HCT116 (cell line): ENCODE data around the gene NEK7. TPM values are rescaled to one million over a fixed set of nuclear protein-coding genes. Genes with fewer than 3 reads are reported as not detected.

Experiments
- ATAC-seq: fragments of 200-7000 bp; cut with Tn5 transposase; 2 replicates; pipeline ENCODE4 v1.9.1; 2020; ENCODE audit warnings: mild to moderate bottlenecking, moderate library complexity
- BruUV-seq: library from RNA; stranded (reverse); fragments of 400-500 nt; replicated peaks from 2 replicates; lab custom pipeline; 2021; lab: Mats Ljungman, UMichigan
- CTCF ChIA-PET: fragments of 300-600 bp; sonication (Branson Sonifier 250); formaldehyde crosslinking; loops from one replicate; lab custom pipeline; 2021; ENCODE audit warnings: antibody characterized with exemption; lab: Charles Lee
- POLR2A ChIA-PET: fragments of 300-600, 350-600 bp; sonication (Branson Sonifier 250); formaldehyde crosslinking; loops from one replicate; lab custom pipeline; 2021; ENCODE audit warnings: antibody characterized with exemption; lab: Charles Lee
- RAD21 ChIA-PET, 2 experiments: fragments of 300-600 bp; sonication (Branson Sonifier 250); formaldehyde crosslinking; loops; one replicate each; lab custom pipeline; 2023; ENCODE audit warnings: low total read pairs in 2 of 2; ENCODE audit not compliant: uncharacterized antibody in 2 of 2, unreplicated experiment in 2 of 2, low non-redundant PET in 1 of 2; lab: Charles Lee
- DNase-seq: peaks from one replicate; pipeline ENCODE4 v3.0.0-alpha.2; 2010; ENCODE audit warnings: low read depth, low spot score
- H2AFZ ChIP-seq: fragments of 200-600 bp; shearing (Covaris generic), sonication (generic); 2 replicates; pipeline ENCODE4 v1.6.1; 2017; ENCODE audit warnings: low read depth, mixed run types, mixed read lengths, antibody characterized with exemption, low read length; ENCODE audit not compliant: poor library complexity, severe bottlenecking
- H3K27ac ChIP-seq: 2 replicates; pipeline ENCODE4 v1.5.1; 2012; ENCODE audit warnings: low read depth, low read length
- H3K27me3 ChIP-seq: fragments of 200-600 bp; sonication (generic); 2 replicates; pipeline ENCODE4 v1.6.1; 2016; ENCODE audit warnings: mixed run types, low read length, mixed read lengths; ENCODE audit not compliant: insufficient read depth
- H3K36me3 ChIP-seq, 2 experiments: fragments of 200-500 bp in 1 of 2; fragments of 200-600 bp in 1 of 2; sonication (Bioruptor generic) in 1 of 2; sonication (generic) in 1 of 2; 2 replicates each; pipeline versions ENCODE4 v1.5.1 to v1.6.1; 2014 to 2016; ENCODE audit warnings: low read length in 2 of 2, inconsistent platforms in 1 of 2, mixed read lengths in 1 of 2, mixed run types in 1 of 2; ENCODE audit not compliant: insufficient read depth in 2 of 2, control insufficient read depth in 1 of 2
- H3K4me1 ChIP-seq, 2 experiments: fragments of 200-600 bp in 1 of 2; sonication (generic) in 1 of 2; 2 replicates each; pipeline versions ENCODE4 v1.5.1 to v1.6.1; 2012 to 2017; ENCODE audit warnings: low read length in 2 of 2, inconsistent platforms in 1 of 2, mild to moderate bottlenecking in 1 of 2, mixed read lengths in 1 of 2, mixed run types in 1 of 2, moderate library complexity in 1 of 2; ENCODE audit not compliant: insufficient read depth in 2 of 2, control insufficient read depth in 1 of 2
- H3K4me2 ChIP-seq: fragments of 200-600 bp; sonication (generic); 2 replicates; pipeline ENCODE4 v1.6.1; 2017; ENCODE audit warnings: mixed run types, low read length, mixed read lengths
- H3K4me3 ChIP-seq, 2 experiments: fragments of 200-600 bp in 1 of 2; sonication (generic) in 1 of 2; replicated peaks in 1 of 2; 2 replicates each; pipeline ENCODE4 v1.5.1; 2011 to 2016; ENCODE audit warnings: low read length in 2 of 2, control low read depth in 1 of 2, low read depth in 1 of 2, mild to moderate bottlenecking in 1 of 2, mixed read lengths in 1 of 2, mixed run types in 1 of 2
- H3K79me2 ChIP-seq: fragments of 200-600 bp; sonication (generic); 2 replicates; pipeline ENCODE4 v1.6.1; 2017; ENCODE audit warnings: mild to moderate bottlenecking, mixed run types, low read length, moderate library complexity, mixed read lengths; ENCODE audit not compliant: insufficient read depth
- H3K9ac ChIP-seq: fragments of 200-600 bp; sonication (generic); 2 replicates; pipeline ENCODE4 v1.6.1; 2016; ENCODE audit warnings: low read length, mixed read lengths
- H3K9me2 ChIP-seq: fragments of 200-600 bp; sonication (generic), shearing (Covaris generic); 2 replicates; pipeline ENCODE4 v1.6.1; 2017; ENCODE audit warnings: mixed run types, mild to moderate bottlenecking, moderate library complexity; ENCODE audit not compliant: insufficient read depth
- H3K9me3 ChIP-seq, 2 experiments: fragments of 200-500 bp in 1 of 2; fragments of 200-600 bp in 1 of 2; sonication (Bioruptor generic) in 1 of 2; sonication (generic) in 1 of 2; 2 replicates each; pipeline ENCODE4 v1.6.1; 2014 to 2017; ENCODE audit warnings: low read length in 2 of 2, mixed read lengths in 2 of 2, inconsistent platforms in 1 of 2, low read depth in 1 of 2, mild to moderate bottlenecking in 1 of 2, mixed run types in 1 of 2, moderate library complexity in 1 of 2; ENCODE audit not compliant: control insufficient read depth in 1 of 2, insufficient read depth in 1 of 2
- H4K20me1 ChIP-seq: fragments of 200-600 bp; sonication (generic), shearing (Covaris generic); 2 replicates; pipeline ENCODE4 v1.6.1; 2017; ENCODE audit warnings: mixed run types, mild to moderate bottlenecking, moderate library complexity; ENCODE audit not compliant: insufficient read depth
- EZH2 ChIP-seq: fragments of 200-600 bp; sonication (generic); IDR thresholded peaks from 2 replicates; pipeline ENCODE4 v1.6.1; 2017; ENCODE audit warnings: antibody characterized with exemption, mixed run types
- EZH2phosphoT487 ChIP-seq: fragments of 200-600 bp; IDR thresholded peaks from 2 replicates; pipeline ENCODE4 v1.6.1; 2018; ENCODE audit warnings: antibody characterized with exemption, borderline replicate concordance
- FOSL1 ChIP-seq: IDR thresholded peaks from 2 replicates; pipeline ENCODE4 v1.6.1; 2012; ENCODE audit warnings: low read depth
- JUND ChIP-seq: IDR thresholded peaks from 2 replicates; pipeline ENCODE4 v1.6.1; 2012
- POLR2A ChIP-seq: IDR thresholded peaks from 2 replicates; pipeline ENCODE4 v1.7.0; 2011; ENCODE audit warnings: borderline replicate concordance; ENCODE audit not compliant: insufficient read depth, insufficient read length; ENCODE audit errors: extremely low read depth
- RAD21 ChIP-seq: IDR thresholded peaks from 2 replicates; pipeline ENCODE4 v1.6.1; 2012; ENCODE audit warnings: low read depth, mild to moderate bottlenecking
- ZNF274 ChIP-seq: fragments of 200-500 bp; sonication (Bioruptor generic); IDR thresholded peaks from 2 replicates; pipeline ENCODE4 v1.6.1; 2014; ENCODE audit warnings: mild to moderate bottlenecking, low read depth, low read length, inconsistent platforms
- intact Hi-C: fragments of 100-400 bp; cut with micrococcal nuclease; formaldehyde crosslinking; loops from 2 replicates; pipeline ENCODE4 v1.10.0; 2022
- total RNA-seq: library from RNA; stranded (reverse); gene quantifications from one replicate; pipeline ENCODE4 v1.2.1, GENCODE V29; 2021; ENCODE audit not compliant: unreplicated experiment
- TF ChIP-seq, protein P1 (sequence below): IDR thresholded peaks from 2 replicates; pipeline ENCODE4 v1.6.1; 2012; ENCODE audit warnings: low read depth
- TF ChIP-seq, protein P2 (sequence below), 3 experiments: fragments of 200-600 bp in 1 of 3; sonication (generic) in 1 of 3; IDR thresholded peaks in 2 of 3; conservative IDR thresholded peaks in 1 of 3; 2 replicates each; pipeline ENCODE4 v1.5.1; 2012 to 2017; ENCODE audit warnings: low read depth in 2 of 3, low read length in 2 of 3, antibody characterized with exemption in 1 of 3, borderline replicate concordance in 1 of 3, control low read depth in 1 of 3, mild to moderate bottlenecking in 1 of 3, mixed read lengths in 1 of 3, mixed run types in 1 of 3, moderate library complexity in 1 of 3; ENCODE audit not compliant: insufficient read depth in 1 of 3
- TF ChIP-seq, protein P3 (sequence below): IDR thresholded peaks from 2 replicates; pipeline ENCODE4 v1.6.1; 2012

The NEK7 gene
- total RNA-seq, 1 experiment from 2014 or later, result 33.0 TPM

DNA sequence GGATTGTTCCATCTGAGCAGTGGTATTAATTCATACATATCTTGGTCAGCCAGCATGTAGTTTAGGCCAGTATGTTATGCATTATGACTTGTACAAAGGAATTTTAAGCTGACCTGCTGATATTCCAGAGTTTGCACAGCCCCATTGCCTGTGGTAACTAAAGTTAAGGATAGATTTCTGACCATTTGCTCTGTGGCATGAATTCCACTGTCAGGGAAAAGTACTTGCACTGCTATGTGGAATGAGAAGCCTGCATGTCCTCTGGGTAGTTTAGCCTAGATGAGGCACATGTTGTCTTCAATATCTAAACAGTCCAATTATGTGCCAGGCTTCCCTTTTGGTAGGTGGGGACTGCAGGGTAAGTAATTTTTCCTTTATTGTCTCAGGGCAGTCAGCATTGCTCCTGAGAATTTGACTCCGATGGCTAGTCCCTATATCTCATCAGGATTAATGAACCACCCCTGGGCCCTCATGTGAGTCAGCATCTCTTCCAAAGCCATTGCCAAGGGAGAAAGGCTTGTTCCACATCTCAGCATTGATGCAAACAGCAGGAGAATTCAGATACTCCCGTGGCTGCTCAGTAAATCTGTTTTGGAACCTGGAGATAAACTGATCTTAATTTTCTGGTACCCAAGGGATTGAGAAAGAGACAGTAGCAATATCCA is 30.2 kb downstream of the NEK7 start:
- TF ChIP-seq JUND (no peak), RAD21 (no peak), EZH2 (no peak), ZNF274 (no peak), POLR2A (no peak), FOSL1 (no peak), EZH2phosphoT487 (no peak)
- TF ChIP-seq, protein P1, sequence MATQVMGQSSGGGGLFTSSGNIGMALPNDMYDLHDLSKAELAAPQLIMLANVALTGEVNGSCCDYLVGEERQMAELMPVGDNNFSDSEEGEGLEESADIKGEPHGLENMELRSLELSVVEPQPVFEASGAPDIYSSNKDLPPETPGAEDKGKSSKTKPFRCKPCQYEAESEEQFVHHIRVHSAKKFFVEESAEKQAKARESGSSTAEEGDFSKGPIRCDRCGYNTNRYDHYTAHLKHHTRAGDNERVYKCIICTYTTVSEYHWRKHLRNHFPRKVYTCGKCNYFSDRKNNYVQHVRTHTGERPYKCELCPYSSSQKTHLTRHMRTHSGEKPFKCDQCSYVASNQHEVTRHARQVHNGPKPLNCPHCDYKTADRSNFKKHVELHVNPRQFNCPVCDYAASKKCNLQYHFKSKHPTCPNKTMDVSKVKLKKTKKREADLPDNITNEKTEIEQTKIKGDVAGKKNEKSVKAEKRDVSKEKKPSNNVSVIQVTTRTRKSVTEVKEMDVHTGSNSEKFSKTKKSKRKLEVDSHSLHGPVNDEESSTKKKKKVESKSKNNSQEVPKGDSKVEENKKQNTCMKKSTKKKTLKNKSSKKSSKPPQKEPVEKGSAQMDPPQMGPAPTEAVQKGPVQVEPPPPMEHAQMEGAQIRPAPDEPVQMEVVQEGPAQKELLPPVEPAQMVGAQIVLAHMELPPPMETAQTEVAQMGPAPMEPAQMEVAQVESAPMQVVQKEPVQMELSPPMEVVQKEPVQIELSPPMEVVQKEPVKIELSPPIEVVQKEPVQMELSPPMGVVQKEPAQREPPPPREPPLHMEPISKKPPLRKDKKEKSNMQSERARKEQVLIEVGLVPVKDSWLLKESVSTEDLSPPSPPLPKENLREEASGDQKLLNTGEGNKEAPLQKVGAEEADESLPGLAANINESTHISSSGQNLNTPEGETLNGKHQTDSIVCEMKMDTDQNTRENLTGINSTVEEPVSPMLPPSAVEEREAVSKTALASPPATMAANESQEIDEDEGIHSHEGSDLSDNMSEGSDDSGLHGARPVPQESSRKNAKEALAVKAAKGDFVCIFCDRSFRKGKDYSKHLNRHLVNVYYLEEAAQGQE, result no peak
- TF ChIP-seq, protein P2, sequence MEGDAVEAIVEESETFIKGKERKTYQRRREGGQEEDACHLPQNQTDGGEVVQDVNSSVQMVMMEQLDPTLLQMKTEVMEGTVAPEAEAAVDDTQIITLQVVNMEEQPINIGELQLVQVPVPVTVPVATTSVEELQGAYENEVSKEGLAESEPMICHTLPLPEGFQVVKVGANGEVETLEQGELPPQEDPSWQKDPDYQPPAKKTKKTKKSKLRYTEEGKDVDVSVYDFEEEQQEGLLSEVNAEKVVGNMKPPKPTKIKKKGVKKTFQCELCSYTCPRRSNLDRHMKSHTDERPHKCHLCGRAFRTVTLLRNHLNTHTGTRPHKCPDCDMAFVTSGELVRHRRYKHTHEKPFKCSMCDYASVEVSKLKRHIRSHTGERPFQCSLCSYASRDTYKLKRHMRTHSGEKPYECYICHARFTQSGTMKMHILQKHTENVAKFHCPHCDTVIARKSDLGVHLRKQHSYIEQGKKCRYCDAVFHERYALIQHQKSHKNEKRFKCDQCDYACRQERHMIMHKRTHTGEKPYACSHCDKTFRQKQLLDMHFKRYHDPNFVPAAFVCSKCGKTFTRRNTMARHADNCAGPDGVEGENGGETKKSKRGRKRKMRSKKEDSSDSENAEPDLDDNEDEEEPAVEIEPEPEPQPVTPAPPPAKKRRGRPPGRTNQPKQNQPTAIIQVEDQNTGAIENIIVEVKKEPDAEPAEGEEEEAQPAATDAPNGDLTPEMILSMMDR (IDR thresholded peaks at IDR 0.05 in 2 of 3, conservative IDR thresholded peaks at IDR 0.05 in 1 of 3; ENCODE audit: borderline replicate concordance in 1 of 3, insufficient read depth in 1 of 3, low read depth in 2 of 3, low read length in 2 of 3), result no peak
- TF ChIP-seq, protein P3, sequence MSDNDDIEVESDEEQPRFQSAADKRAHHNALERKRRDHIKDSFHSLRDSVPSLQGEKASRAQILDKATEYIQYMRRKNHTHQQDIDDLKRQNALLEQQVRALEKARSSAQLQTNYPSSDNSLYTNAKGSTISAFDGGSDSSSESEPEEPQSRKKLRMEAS, result no peak
- CTCF ChIA-PET, result no interaction called here
- Histone ChIP-seq H3K4me3 (no peak overlapping the region), H3K36me3 (no peaks in the 10 kb centered on the region), H4K20me1 (no peaks in the 10 kb centered on the region; the same call in 1 of the 2 replicates), H3K4me1 (no peaks in the 10 kb centered on the region), H3K9me3 (no peaks in the 10 kb centered on the region), H3K79me2 (peaks cover 11% of the 10 kb centered on the region; the same call in 1 of the 2 replicates), H3K9me2 (no peaks in the 10 kb centered on the region), H2AFZ (no peak overlapping the region), H3K27me3 (no peaks in the 10 kb centered on the region), H3K4me2 (no peak overlapping the region), H3K9ac (no peak overlapping the region), H3K27ac (no peak overlapping the region)
- RAD21 ChIA-PET, result no interaction called here
- ATAC-seq (no peak), DNase-seq (no peak)
- intact Hi-C loops, result no loop called here
- BruUV-seq, result no TSS peak
- POLR2A ChIA-PET, result no interaction called here
